ENCODE data around the gene RERE.

The RERE gene

GRCh38 chr1:8312235-8313218, 504.9 kb downstream of the RERE start:
- TF ChIP-seq CTCF (IDR thresholded peaks at IDR 0.05; ENCODE audit: low read depth, low read length, missing control alignments) = no peak
- in situ Hi-C loops (cut with HindIII; ENCODE audit: low sequenced_read_pairs) = no loop called here
- H3K4me3 ChIP-seq (ENCODE audit: low read depth, low read length) = no peak overlapping the region
- DNase-seq (ENCODE audit: low read depth) = no peak

GRCh38 chr1:8311068-8311718, 506.2 kb downstream of the RERE start:
- in situ Hi-C loops (cut with HindIII; ENCODE audit: low sequenced_read_pairs) = no loop called here
- no peak for DNase-seq (ENCODE audit: low read depth)
- no peak for TF ChIP-seq CTCF (IDR thresholded peaks at IDR 0.05; ENCODE audit: low read depth, low read length, missing control alignments)
- H3K4me3 ChIP-seq (ENCODE audit: low read depth, low read length) = no peak overlapping the region

- no peak overlapping the region for H3K4me3 ChIP-seq (ENCODE audit: low read depth, low read length)
- DNase-seq (ENCODE audit: low read depth) = no peak
- no peak for TF ChIP-seq CTCF (IDR thresholded peaks at IDR 0.05; ENCODE audit: low read depth, low read length, missing control alignments)
- in situ Hi-C loops (cut with HindIII; ENCODE audit: low sequenced_read_pairs) = no loop called here
Observed at GRCh38 chr1:8307628-8308027, 509.8 kb downstream of the RERE start.

GRCh38 chr1:8303876-8304275, 513.6 kb downstream of the RERE start:
- no peak for DNase-seq (ENCODE audit: low read depth)
- H3K4me3 ChIP-seq (ENCODE audit: low read depth, low read length) = no peak overlapping the region
- TF ChIP-seq CTCF (IDR thresholded peaks at IDR 0.05; ENCODE audit: low read depth, low read length, missing control alignments) = no peak
- in situ Hi-C loops (cut with HindIII; ENCODE audit: low sequenced_read_pairs) = loop anchor here (5.0 kb wide), 2 partner anchors 52 to 97 kb away; no protein-coding TSS in a partner anchor

GRCh38 chr1:8303141-8303540, 514.3 kb downstream of the RERE start:
- no peak overlapping the region for H3K4me3 ChIP-seq (ENCODE audit: low read depth, low read length)
- DNase-seq (ENCODE audit: low read depth) = no peak
- in situ Hi-C loops (cut with HindIII; ENCODE audit: low sequenced_read_pairs) = loop anchor here (5.0 kb wide), 2 partner anchors 51 to 96 kb away; no protein-coding TSS in a partner anchor
- no peak for TF ChIP-seq CTCF (IDR thresholded peaks at IDR 0.05; ENCODE audit: low read depth, low read length, missing control alignments)
